Cerebellar nuclear complex (tissue), 1 donor: ENCODE data around the gene VPS13D.
"Not testable (repeated sequence)": the region's sequence is repeated elsewhere in the genome, so short reads cannot be mapped to it uniquely, and the experiment has no call there.

Source experiments
- DNase-seq, 2 experiments: peaks; one replicate each; lab custom pipeline; 2025; lab: John Stamatoyannopoulos, UW

VPS13D gene

GRCh38 chr1:12451560-12451900 lies 221.7 kb downstream of the VPS13D start:
- DNase-seq = no peak

- DNase-seq = no peak
These were observed 222.4 kb downstream of the VPS13D start for GRCh38 chr1:12452262-12452661.

GRCh38 chr1:12453400-12454343 lies 223.8 kb downstream of the VPS13D start:
- no peak for DNase-seq

- DNase-seq = no peak
These were observed 224.9 kb downstream of the VPS13D start for GRCh38 chr1:12454406-12455391.

GRCh38 chr1:12456081-12456480 lies 226.3 kb downstream of the VPS13D start:
- not testable (repeated sequence) for DNase-seq

- DNase-seq = no peak
These were observed 227.1 kb downstream of the VPS13D start for GRCh38 chr1:12456979-12457378.

GRCh38 chr1:12457771-12458170 lies 227.9 kb downstream of the VPS13D start:
- no peak for DNase-seq

GRCh38 chr1:12458571-12458970 lies 228.7 kb downstream of the VPS13D start:
- DNase-seq = no peak

GRCh38 chr1:12460121-12460520 lies 230.3 kb downstream of the VPS13D start:
- DNase-seq = no peak

GRCh38 chr1:12460911-12461621 lies 231.2 kb downstream of the VPS13D start:
- DNase-seq = no peak

GRCh38 chr1:12461754-12462153 lies 231.9 kb downstream of the VPS13D start:
- DNase-seq = no peak

- no peak for DNase-seq
These were observed 232.8 kb downstream of the VPS13D start for GRCh38 chr1:12462586-12462985.

GRCh38 chr1:12464045-12464461 lies 234.2 kb downstream of the VPS13D start:
- no peak for DNase-seq

GRCh38 chr1:12464598-12465056 lies 234.8 kb downstream of the VPS13D start:
- no peak for DNase-seq

- DNase-seq = no peak
These were observed 235.3 kb downstream of the VPS13D start for GRCh38 chr1:12465126-12465525.

GRCh38 chr1:12466816-12467215 lies 237.0 kb downstream of the VPS13D start:
- no peak for DNase-seq

GRCh38 chr1:12467570-12468286 lies 237.9 kb downstream of the VPS13D start:
- DNase-seq = no peak

GRCh38 chr1:12468323-12468722 lies 238.5 kb downstream of the VPS13D start:
- no peak for DNase-seq

GRCh38 chr1:12469493-12469892 lies 239.7 kb downstream of the VPS13D start:
- no peak for DNase-seq

- no peak for DNase-seq
These were observed 240.2 kb downstream of the VPS13D start for GRCh38 chr1:12469990-12470389.

GRCh38 chr1:12470916-12471315 lies 241.1 kb downstream of the VPS13D start:
- not testable (repeated sequence) for DNase-seq
